ENCODE results near the gene KIF26B.
"Not testable (repeated sequence)": the region's sequence is repeated elsewhere in the genome, so short reads cannot be mapped to it uniquely, and the experiment has no call there.

The KIF26B gene

GRCh38 chr1:245154429-245155271 lies at the start of gene KIF26B:
TSS of gene KIF26B (plus strand) at chr1:245154985. CDS start at chr1:245155425, 440 bp downstream.
- peak; percentile 15 for DNase-seq

GRCh38 chr1:245105042-245105441 lies 49.7 kb upstream of the KIF26B start:
- no peak for DNase-seq

- DNase-seq, result no peak
Observed at GRCh38 chr1:245105815-245106410, 48.9 kb upstream of the KIF26B start.

- DNase-seq, result no peak
Observed at GRCh38 chr1:245107776-245108114, 47.0 kb upstream of the KIF26B start.

GRCh38 chr1:245108246-245108645 lies 46.5 kb upstream of the KIF26B start:
- DNase-seq, result no peak

- DNase-seq, result no peak
Observed at GRCh38 chr1:245108909-245109308, 45.9 kb upstream of the KIF26B start.

- no peak for DNase-seq
Observed at GRCh38 chr1:245110406-245110805, 44.4 kb upstream of the KIF26B start.

- no peak for DNase-seq
Observed at GRCh38 chr1:245111073-245111472, 43.7 kb upstream of the KIF26B start.

GRCh38 chr1:245113649-245114048 lies 41.1 kb upstream of the KIF26B start:
- DNase-seq, result no peak

- DNase-seq, result no peak
Observed at GRCh38 chr1:245116131-245116530, 38.7 kb upstream of the KIF26B start.

GRCh38 chr1:245116751-245117150 lies 38.0 kb upstream of the KIF26B start:
- DNase-seq, result no peak

GRCh38 chr1:245118066-245118465 lies 36.7 kb upstream of the KIF26B start:
- no peak for DNase-seq

GRCh38 chr1:245118806-245119205 lies 36.0 kb upstream of the KIF26B start:
- no peak for DNase-seq

- DNase-seq, result no peak
Observed at GRCh38 chr1:245121523-245121922, 33.3 kb upstream of the KIF26B start.

GRCh38 chr1:245124241-245124640 lies 30.5 kb upstream of the KIF26B start:
- DNase-seq, result no peak

- no peak for DNase-seq
Observed at GRCh38 chr1:245124644-245125043, 30.1 kb upstream of the KIF26B start.

GRCh38 chr1:245126530-245126929 lies 28.3 kb upstream of the KIF26B start:
- DNase-seq, result no peak

- no peak for DNase-seq
Observed at GRCh38 chr1:245128381-245129101, 26.2 kb upstream of the KIF26B start.

GRCh38 chr1:245129319-245130240 lies 25.2 kb upstream of the KIF26B start:
- DNase-seq, result no peak

GRCh38 chr1:245130281-245131025 lies 24.3 kb upstream of the KIF26B start:
- not testable (repeated sequence) for DNase-seq

GRCh38 chr1:245131026-245131393 lies 23.8 kb upstream of the KIF26B start:
- DNase-seq, result no peak

- DNase-seq, result no peak
Observed at GRCh38 chr1:245132771-245133170, 22.0 kb upstream of the KIF26B start.
